ENCODE results near the gene TUBB2A. TPM values are rescaled to one million over a fixed set of nuclear protein-coding genes. Genes with fewer than 3 reads are reported as not detected.

TUBB2A gene
- total and polyA plus RNA-seq, 2 of the 13 experiments (the other 11 are each of a cell fraction or from before 2014, with no cell fraction given), result 35.3 to 106 TPM

- no peak for TF ChIP-seq ZUFSP (CRISPR knock-in tag; IDR thresholded peaks at IDR 0.05; ENCODE audit: borderline replicate concordance)
- TF ChIP-seq HOXA3 (CRISPR knock-in tag; IDR thresholded peaks at IDR 0.05), result peak; percentile 92
- no peak for TF ChIP-seq PRDM10 (CRISPR knock-in tag; IDR thresholded peaks at IDR 0.05; ENCODE audit: low read depth)
- TF ChIP-seq ZMAT5 (CRISPR knock-in tag; IDR thresholded peaks at IDR 0.05; ENCODE audit: borderline replicate concordance, low read depth), result no peak
- no peak for TF ChIP-seq ZFP36 (IDR thresholded peaks at IDR 0.05; ENCODE audit: borderline replicate concordance, low read depth, low read length, partially characterized antibody)
- no peak for TF ChIP-seq ELK4 (CRISPR knock-in tag; IDR thresholded peaks at IDR 0.05; ENCODE audit: borderline replicate concordance)
- TF ChIP-seq MYNN (CRISPR knock-in tag; IDR thresholded peaks at IDR 0.05; ENCODE audit: low read depth), result no peak
- peak; percentile 74; the same call in 1 of the 2 replicates for TF ChIP-seq ERF (CRISPR knock-in tag; IDR thresholded peaks at IDR 0.05)
- TF ChIP-seq ZNF746 (CRISPR knock-in tag; IDR thresholded peaks at IDR 0.05), result peak; percentile 44; the same call in 1 of the 2 replicates
- peak; percentile 87 for TF ChIP-seq ZNF451 (CRISPR knock-in tag; IDR thresholded peaks at IDR 0.05)
- TF ChIP-seq RFXAP (CRISPR knock-in tag; IDR thresholded peaks at IDR 0.05; ENCODE audit: borderline replicate concordance), result no peak; the same call in none of the 2 replicates
- no peak for TF ChIP-seq FOXP1 (IDR thresholded peaks at IDR 0.05)
- TF ChIP-seq FOXP1 (CRISPR knock-in tag; IDR thresholded peaks at IDR 0.05), result no peak
- TF ChIP-seq RFX5 (IDR thresholded peaks at IDR 0.05; ENCODE audit: low read depth, low read length), result no peak
- no peak for TF ChIP-seq SOX6 (IDR thresholded peaks at IDR 0.05)
- TF ChIP-seq SOX6 (CRISPR knock-in tag; IDR thresholded peaks at IDR 0.05), result no peak
- no peak for TF ChIP-seq HIVEP1 (CRISPR knock-in tag; IDR thresholded peaks at IDR 0.05)
- peak; percentile 71 for TF ChIP-seq ELF3 (CRISPR knock-in tag; IDR thresholded peaks at IDR 0.05)
- no peak for TF ChIP-seq SP140L (CRISPR knock-in tag; IDR thresholded peaks at IDR 0.05; ENCODE audit: borderline replicate concordance)
- TF ChIP-seq ZNF34 (CRISPR knock-in tag; IDR thresholded peaks at IDR 0.05; ENCODE audit: borderline replicate concordance), result peak; percentile 77; the same call in 1 of the 2 replicates
- no peak for TF ChIP-seq MAFG (CRISPR knock-in tag; IDR thresholded peaks at IDR 0.05)
- TF ChIP-seq ZBTB20 (CRISPR knock-in tag; IDR thresholded peaks at IDR 0.05; ENCODE audit: borderline replicate concordance, low read depth), result no peak
- no peak for TF ChIP-seq ZNF720 (CRISPR knock-in tag; IDR thresholded peaks at IDR 0.05)
- no peak for TF ChIP-seq KLF13 (CRISPR knock-in tag; IDR thresholded peaks at IDR 0.05)
Measured at GRCh38 chr6:3157131-3157933, at the start of gene TUBB2A (continued).

Measured in HepG2 (cell line).